ENCODE data around the gene FLVCR1. TPM values are rescaled to one million over a fixed set of nuclear protein-coding genes. Genes with fewer than 3 reads are reported as not detected.
"Not testable (repeated sequence)": the region's sequence is repeated elsewhere in the genome, so short reads cannot be mapped to it uniquely, and the experiment has no call there.

Gene FLVCR1
- polyA plus RNA-seq, 1 donor, result 36.3 TPM

- H3K36me3 ChIP-seq (ENCODE audit: control insufficient read depth, insufficient read depth, low read length), result peaks cover 44% of the 10 kb centered on the region
- 100% methylated on average over 1 of the region's 4 CpGs for WGBS (ENCODE audit: insufficient coverage, low lambda C conversion rate)
These were observed 26.5 kb downstream of the FLVCR1 start for GRCh38 chr1:212884592-212884991.

GRCh38 chr1:212892108-212892507 lies 34.0 kb downstream of the FLVCR1 start:
- Histone ChIP-seq H3K36me3 (ENCODE audit: control insufficient read depth, insufficient read depth, low read length) (peaks cover 62% of the 10 kb centered on the region), H3K4me3 (ENCODE audit: low read length) (no peak overlapping the region), H3K27ac (ENCODE audit: low read length) (no peak overlapping the region), H3K9me3 (ENCODE audit: control insufficient read depth, low read depth, low read length) (no peaks in the 10 kb centered on the region), H3K4me1 (ENCODE audit: control insufficient read depth, insufficient read depth, low read length) (no peaks in the 10 kb centered on the region), H3K27me3 (ENCODE audit: control insufficient read depth, insufficient read depth, low read length) (no peaks in the 10 kb centered on the region)
- no CpG with 5 or more reads among the region's 1 CpG for WGBS (ENCODE audit: insufficient coverage, low lambda C conversion rate)
- no peak for DNase-seq

More at GRCh38 chr1:212884592-212884991, 26.5 kb downstream of the FLVCR1 start:
- no peak overlapping the region for H3K4me3 ChIP-seq (ENCODE audit: low read length)
- no peak overlapping the region for H3K27ac ChIP-seq (ENCODE audit: low read length)
- DNase-seq, result no peak
- H3K4me1 ChIP-seq (ENCODE audit: control insufficient read depth, insufficient read depth, low read length), result no peaks in the 10 kb centered on the region
- H3K27me3 ChIP-seq (ENCODE audit: control insufficient read depth, insufficient read depth, low read length), result no peaks in the 10 kb centered on the region
- H3K9me3 ChIP-seq (ENCODE audit: control insufficient read depth, low read depth, low read length), result no peaks in the 10 kb centered on the region

- WGBS (ENCODE audit: insufficient coverage, low lambda C conversion rate), result 100% methylated on average over 1 of the region's 1 CpG
These were observed 41.8 kb downstream of the FLVCR1 start for GRCh38 chr1:212899845-212900244.

GRCh38 chr1:212901290-212901689 lies 43.2 kb downstream of the FLVCR1 start:
- Histone ChIP-seq H3K36me3 (ENCODE audit: control insufficient read depth, insufficient read depth, low read length) (peaks cover 25% of the 10 kb centered on the region), H3K9me3 (ENCODE audit: control insufficient read depth, low read depth, low read length) (peaks cover 26% of the 10 kb centered on the region), H3K4me1 (ENCODE audit: control insufficient read depth, insufficient read depth, low read length) (no peaks in the 10 kb centered on the region), H3K27me3 (ENCODE audit: control insufficient read depth, insufficient read depth, low read length) (no peaks in the 10 kb centered on the region), H3K4me3 (ENCODE audit: low read length) (no peak overlapping the region), H3K27ac (ENCODE audit: low read length) (no peak overlapping the region)
- DNase-seq, result no peak
- no CpG with 5 or more reads among the region's 2 CpGs for WGBS (ENCODE audit: insufficient coverage, low lambda C conversion rate)

More at GRCh38 chr1:212899845-212900244, 41.8 kb downstream of the FLVCR1 start:
- Histone ChIP-seq H3K27ac (ENCODE audit: low read length) (no peak overlapping the region), H3K27me3 (ENCODE audit: control insufficient read depth, insufficient read depth, low read length) (no peaks in the 10 kb centered on the region), H3K4me1 (ENCODE audit: control insufficient read depth, insufficient read depth, low read length) (no peaks in the 10 kb centered on the region), H3K4me3 (ENCODE audit: low read length) (no peak overlapping the region), H3K9me3 (ENCODE audit: control insufficient read depth, low read depth, low read length) (peaks cover 26% of the 10 kb centered on the region), H3K36me3 (ENCODE audit: control insufficient read depth, insufficient read depth, low read length) (peaks cover 33% of the 10 kb centered on the region)
- DNase-seq, result no peak

- H3K9me3 ChIP-seq (ENCODE audit: control insufficient read depth, low read depth, low read length), result peaks cover 26% of the 10 kb centered on the region
- 0% methylated on average over 1 of the region's 3 CpGs for WGBS (ENCODE audit: insufficient coverage, low lambda C conversion rate)
These were observed 44.0 kb downstream of the FLVCR1 start for GRCh38 chr1:212902054-212902453.

GRCh38 chr1:212903664-212904063 lies 45.6 kb downstream of the FLVCR1 start:
- no peaks in the 10 kb centered on the region for H3K27me3 ChIP-seq (ENCODE audit: control insufficient read depth, insufficient read depth, low read length)
- DNase-seq, result no peak
- no peaks in the 10 kb centered on the region for H3K4me1 ChIP-seq (ENCODE audit: control insufficient read depth, insufficient read depth, low read length)
- H3K4me3 ChIP-seq (ENCODE audit: low read length), result no peak overlapping the region
- no peak overlapping the region for H3K27ac ChIP-seq (ENCODE audit: low read length)
- WGBS (ENCODE audit: insufficient coverage, low lambda C conversion rate), result no CpG with 5 or more reads among the region's 1 CpG
- H3K9me3 ChIP-seq (ENCODE audit: control insufficient read depth, low read depth, low read length), result peaks cover 26% of the 10 kb centered on the region
- H3K36me3 ChIP-seq (ENCODE audit: control insufficient read depth, insufficient read depth, low read length), result peaks cover 9% of the 10 kb centered on the region

More at GRCh38 chr1:212902054-212902453, 44.0 kb downstream of the FLVCR1 start:
- Histone ChIP-seq H3K27ac (ENCODE audit: low read length) (no peak overlapping the region), H3K27me3 (ENCODE audit: control insufficient read depth, insufficient read depth, low read length) (no peaks in the 10 kb centered on the region), H3K4me3 (ENCODE audit: low read length) (no peak overlapping the region), H3K36me3 (ENCODE audit: control insufficient read depth, insufficient read depth, low read length) (peaks cover 22% of the 10 kb centered on the region), H3K4me1 (ENCODE audit: control insufficient read depth, insufficient read depth, low read length) (no peaks in the 10 kb centered on the region)
- no peak for DNase-seq

- H3K27ac ChIP-seq (ENCODE audit: low read length); H3K4me3 ChIP-seq (ENCODE audit: low read length); H3K9me3 ChIP-seq (ENCODE audit: control insufficient read depth, low read depth, low read length); H3K27me3 ChIP-seq (ENCODE audit: control insufficient read depth, insufficient read depth, low read length); H3K4me1 ChIP-seq (ENCODE audit: control insufficient read depth, insufficient read depth, low read length); H3K36me3 ChIP-seq (ENCODE audit: control insufficient read depth, insufficient read depth, low read length); DNase-seq: not testable (repeated sequence)
- WGBS (ENCODE audit: insufficient coverage, low lambda C conversion rate), result 70% methylated on average over 2 of the region's 12 CpGs
These were observed 50.0 kb downstream of the FLVCR1 start for GRCh38 chr1:212908071-212908470.

GRCh38 chr1:212908971-212909370 lies 50.9 kb downstream of the FLVCR1 start:
- H3K4me1 ChIP-seq (ENCODE audit: control insufficient read depth, insufficient read depth, low read length), result no peaks in the 10 kb centered on the region
- no peaks in the 10 kb centered on the region for H3K9me3 ChIP-seq (ENCODE audit: control insufficient read depth, low read depth, low read length)
- H3K36me3 ChIP-seq (ENCODE audit: control insufficient read depth, insufficient read depth, low read length), result no peaks in the 10 kb centered on the region
- no peak for DNase-seq
- H3K27ac ChIP-seq (ENCODE audit: low read length), result no peak overlapping the region
- no peak overlapping the region for H3K4me3 ChIP-seq (ENCODE audit: low read length)
- WGBS (ENCODE audit: insufficient coverage, low lambda C conversion rate), result no CpG with 5 or more reads among the region's 3 CpGs
- no peaks in the 10 kb centered on the region for H3K27me3 ChIP-seq (ENCODE audit: control insufficient read depth, insufficient read depth, low read length)

- H3K4me3 ChIP-seq (ENCODE audit: low read length), result no peak overlapping the region
- no peaks in the 10 kb centered on the region for H3K4me1 ChIP-seq (ENCODE audit: control insufficient read depth, insufficient read depth, low read length)
- H3K36me3 ChIP-seq (ENCODE audit: control insufficient read depth, insufficient read depth, low read length), result no peaks in the 10 kb centered on the region
- no peak overlapping the region for H3K27ac ChIP-seq (ENCODE audit: low read length)
- no peak for DNase-seq
- no CpG with 5 or more reads among the region's 3 CpGs for WGBS (ENCODE audit: insufficient coverage, low lambda C conversion rate)
- no peaks in the 10 kb centered on the region for H3K9me3 ChIP-seq (ENCODE audit: control insufficient read depth, low read depth, low read length)
- H3K27me3 ChIP-seq (ENCODE audit: control insufficient read depth, insufficient read depth, low read length), result no peaks in the 10 kb centered on the region
These were observed 51.6 kb downstream of the FLVCR1 start for GRCh38 chr1:212909652-212910063.

GRCh38 chr1:212910213-212910612 lies 52.1 kb downstream of the FLVCR1 start:
- no CpG with 5 or more reads among the region's 10 CpGs for WGBS (ENCODE audit: insufficient coverage, low lambda C conversion rate)
- H3K9me3 ChIP-seq (ENCODE audit: control insufficient read depth, low read depth, low read length); H3K4me3 ChIP-seq (ENCODE audit: low read length); H3K4me1 ChIP-seq (ENCODE audit: control insufficient read depth, insufficient read depth, low read length); H3K36me3 ChIP-seq (ENCODE audit: control insufficient read depth, insufficient read depth, low read length); H3K27ac ChIP-seq (ENCODE audit: low read length); H3K27me3 ChIP-seq (ENCODE audit: control insufficient read depth, insufficient read depth, low read length); DNase-seq: not testable (repeated sequence)

- not testable (repeated sequence) for H3K9me3 ChIP-seq (ENCODE audit: control insufficient read depth, low read depth, low read length); H3K4me1 ChIP-seq (ENCODE audit: control insufficient read depth, insufficient read depth, low read length); H3K36me3 ChIP-seq (ENCODE audit: control insufficient read depth, insufficient read depth, low read length); H3K27me3 ChIP-seq (ENCODE audit: control insufficient read depth, insufficient read depth, low read length); H3K27ac ChIP-seq (ENCODE audit: low read length); DNase-seq; H3K4me3 ChIP-seq (ENCODE audit: low read length)
- no CpG with 5 or more reads among the region's 3 CpGs for WGBS (ENCODE audit: insufficient coverage, low lambda C conversion rate)
These were observed 55.6 kb downstream of the FLVCR1 start for GRCh38 chr1:212913638-212914037.

Data from large intestine (tissue), 3 donors.